ENCODE data around the gene LARP1B.
"Not testable (repeated sequence)": the region's sequence is repeated elsewhere in the genome, so short reads cannot be mapped to it uniquely, and the experiment has no call there.

LARP1B gene

GRCh38 chr4:128225148-128225547 lies 164.0 kb downstream of the LARP1B start:
- DNase-seq (ENCODE audit: low spot score), result no peak

GRCh38 chr4:128227991-128228571 lies 167.0 kb downstream of the LARP1B start:
- no peak for DNase-seq (ENCODE audit: low spot score)

- no peak for DNase-seq (ENCODE audit: low spot score)
Measured at GRCh38 chr4:128228845-128229795, 168.0 kb downstream of the LARP1B start.

- DNase-seq (ENCODE audit: low spot score), result no peak
Measured at GRCh38 chr4:128232719-128233118, 171.6 kb downstream of the LARP1B start.

- no peak for DNase-seq (ENCODE audit: low spot score)
Measured at GRCh38 chr4:128234836-128235235, 173.7 kb downstream of the LARP1B start.

GRCh38 chr4:128241019-128241418 lies 179.9 kb downstream of the LARP1B start:
- no peak for DNase-seq (ENCODE audit: low spot score)

GRCh38 chr4:128241425-128241913 lies 180.4 kb downstream of the LARP1B start:
- no peak for DNase-seq (ENCODE audit: low spot score)

- no peak for DNase-seq (ENCODE audit: low spot score)
Measured at GRCh38 chr4:128241981-128242380, 180.9 kb downstream of the LARP1B start.

GRCh38 chr4:128242601-128243000 lies 181.5 kb downstream of the LARP1B start:
- DNase-seq (ENCODE audit: low spot score), result no peak

GRCh38 chr4:128244379-128244778 lies 183.3 kb downstream of the LARP1B start:
- DNase-seq (ENCODE audit: low spot score), result no peak

- not testable (repeated sequence) for DNase-seq (ENCODE audit: low spot score)
Measured at GRCh38 chr4:128245391-128245790, 184.3 kb downstream of the LARP1B start.

- DNase-seq (ENCODE audit: low spot score), result no peak
Measured at GRCh38 chr4:128247906-128248305, 186.8 kb downstream of the LARP1B start.

GRCh38 chr4:128249787-128250668 lies 188.9 kb downstream of the LARP1B start:
- DNase-seq (ENCODE audit: low spot score), result no peak

GRCh38 chr4:128255906-128256305 lies 194.8 kb downstream of the LARP1B start:
- DNase-seq (ENCODE audit: low spot score), result no peak

- no peak for DNase-seq (ENCODE audit: low spot score)
Measured at GRCh38 chr4:128256539-128256938, 195.4 kb downstream of the LARP1B start.

GRCh38 chr4:128258166-128258565 lies 197.1 kb downstream of the LARP1B start:
- DNase-seq (ENCODE audit: low spot score), result not testable (repeated sequence)

- not testable (repeated sequence) for DNase-seq (ENCODE audit: low spot score)
Measured at GRCh38 chr4:128259889-128260288, 198.8 kb downstream of the LARP1B start.

Data from activated CD4-positive, alpha-beta T cell treated with anti-CD3 and anti-CD28 coated beads, Interleukin-2, Interleukin-4, amounts not matched to agents 100 ng/mL and 50 ng/mL, durations not matched to agents 16 hours and 8 hours (primary cell).